H9 (cell line): ENCODE data around the gene RRAD. TPM values are rescaled to one million over a fixed set of nuclear protein-coding genes. Genes with fewer than 3 reads are reported as not detected.

Source experiments
- DNase-seq: peaks from one replicate; pipeline ENCODE4 v3.0.0-alpha.2; 2017
- H2AFZ ChIP-seq: one replicate; pipeline ENCODE4 v1.6.1; 2013; ENCODE audit warnings: mild to moderate bottlenecking, low read length, control low read depth, moderate library complexity
- H2AK5ac ChIP-seq: 2 replicates; pipeline ENCODE4 v1.6.1; 2013; ENCODE audit warnings: low read length, control low read depth, mixed read lengths; ENCODE audit not compliant: insufficient read length
- H2BK120ac ChIP-seq: one replicate; pipeline ENCODE4 v1.6.1; 2013; ENCODE audit warnings: low read depth, mild to moderate bottlenecking, low read length, control low read depth, inconsistent platforms; ENCODE audit not compliant: poor library complexity, severe bottlenecking
- H2BK12ac ChIP-seq: 2 replicates; pipeline ENCODE4 v1.6.1; 2013; ENCODE audit warnings: low read length, control low read depth, mixed read lengths, low read depth; ENCODE audit not compliant: insufficient read length
- H2BK15ac ChIP-seq: 2 replicates; pipeline ENCODE4 v1.6.1; 2013; ENCODE audit warnings: low read depth, low read length, control low read depth
- H2BK20ac ChIP-seq: one replicate; pipeline ENCODE4 v1.6.1; 2013; ENCODE audit warnings: low read depth, mild to moderate bottlenecking, low read length, control low read depth, inconsistent platforms; ENCODE audit not compliant: poor library complexity, severe bottlenecking
- H2BK5ac ChIP-seq: 2 replicates; pipeline ENCODE4 v1.6.1; 2013; ENCODE audit warnings: low read length, control low read depth, mixed read lengths; ENCODE audit not compliant: insufficient read length
- H3K14ac ChIP-seq: 2 replicates; pipeline ENCODE4 v1.6.1; 2013; ENCODE audit warnings: low read length, control low read depth; ENCODE audit not compliant: insufficient read depth
- H3K18ac ChIP-seq: 2 replicates; pipeline ENCODE4 v1.6.1; 2013; ENCODE audit warnings: low read depth, mild to moderate bottlenecking, mixed read lengths, low read length, control low read depth; ENCODE audit not compliant: insufficient read length
- H3K23ac ChIP-seq: 2 replicates; pipeline ENCODE4 v1.6.1; 2013; ENCODE audit warnings: low read length, control low read depth, mixed read lengths, low read depth; ENCODE audit not compliant: insufficient read length
- H3K23me2 ChIP-seq: 2 replicates; pipeline ENCODE4 v1.6.1; 2013; ENCODE audit warnings: low read depth, mild to moderate bottlenecking, mixed read lengths, low read length, control low read depth; ENCODE audit not compliant: insufficient read length, poor library complexity, severe bottlenecking
- H3K27ac ChIP-seq: 2 replicates; pipeline ENCODE4 v1.5.1; 2013; ENCODE audit warnings: low read length, control low read depth, mixed read lengths, low read depth; ENCODE audit not compliant: insufficient read length
- H3K27me3 ChIP-seq: 2 replicates; pipeline ENCODE4 v1.6.1; 2013; ENCODE audit warnings: low read length, control low read depth, inconsistent platforms; ENCODE audit not compliant: insufficient read depth
- H3K4ac ChIP-seq: 2 replicates; pipeline ENCODE4 v1.6.1; 2013; ENCODE audit warnings: low read depth, mild to moderate bottlenecking, control low read depth, inconsistent platforms, low read length, moderate library complexity
- H3K4me1 ChIP-seq: 2 replicates; pipeline ENCODE4 v1.6.1; 2013; ENCODE audit warnings: low read length, control low read depth, inconsistent platforms; ENCODE audit not compliant: insufficient read depth
- H3K4me2 ChIP-seq: 2 replicates; pipeline ENCODE4 v1.6.1; 2013; ENCODE audit warnings: low read length, control low read depth, mixed read lengths; ENCODE audit not compliant: insufficient read length, insufficient read depth
- H3K56ac ChIP-seq: 2 replicates; pipeline ENCODE4 v1.6.1; 2013; ENCODE audit warnings: low read depth, mild to moderate bottlenecking, mixed read lengths, low read length, control low read depth; ENCODE audit not compliant: insufficient read length
- H3K79me1 ChIP-seq: 2 replicates; pipeline ENCODE4 v1.6.1; 2013; ENCODE audit warnings: low read depth, mild to moderate bottlenecking, moderate library complexity, low read length, control low read depth, inconsistent platforms; ENCODE audit not compliant: insufficient read depth, poor library complexity, severe bottlenecking
- H3K79me2 ChIP-seq: 2 replicates; pipeline ENCODE4 v1.6.1; 2013; ENCODE audit warnings: low read length, control low read depth, inconsistent platforms; ENCODE audit not compliant: insufficient read depth
- H3K9ac ChIP-seq: 2 replicates; pipeline ENCODE4 v1.6.1; 2013; ENCODE audit warnings: low read length, control low read depth, mixed read lengths; ENCODE audit not compliant: insufficient read length; ENCODE audit errors: extremely low read depth
- H3K9me3 ChIP-seq: one replicate; pipeline ENCODE4 v1.6.1; 2013; ENCODE audit warnings: low read depth, low read length, inconsistent platforms; ENCODE audit not compliant: control insufficient read depth
- H3T11ph ChIP-seq: one replicate; pipeline ENCODE4 v1.6.1; 2013; ENCODE audit warnings: mild to moderate bottlenecking, low read length, control low read depth, inconsistent platforms
- H4K20me1 ChIP-seq: one replicate; pipeline ENCODE4 v1.6.1; 2013; ENCODE audit not compliant: control insufficient read depth, insufficient read length, insufficient read depth
- H4K5ac ChIP-seq: 2 replicates; pipeline ENCODE4 v1.6.1; 2013; ENCODE audit warnings: low read depth, mild to moderate bottlenecking, mixed read lengths, low read length, control low read depth; ENCODE audit not compliant: insufficient read length
- H4K8ac ChIP-seq: replicated peaks from 2 replicates; pipeline ENCODE4 v1.6.1; 2013; ENCODE audit warnings: low read length, control low read depth, mixed read lengths, low read depth; ENCODE audit not compliant: insufficient read length
- H4K91ac ChIP-seq: 2 replicates; pipeline ENCODE4 v1.6.1; 2013; ENCODE audit warnings: low read depth, mild to moderate bottlenecking, moderate library complexity, mixed read lengths, low read length, control low read depth; ENCODE audit not compliant: insufficient read length
- H3K27ac Mint-ChIP-seq, 3 experiments: 2 replicates in 2 of 3; 3 replicates in 1 of 3; pipeline ENCODE4 v1.8.0; 2020 to 2021; ENCODE audit warnings: mixed read lengths in 3 of 3, mild to moderate bottlenecking in 1 of 3, moderate library complexity in 1 of 3
- H3K27me3 Mint-ChIP-seq: 2 replicates; pipeline ENCODE4 v1.8.0; 2021; ENCODE audit warnings: low read depth, mild to moderate bottlenecking, moderate library complexity, mixed read lengths
- H3K36me3 Mint-ChIP-seq, 3 experiments: 2 replicates in 2 of 3; 3 replicates in 1 of 3; pipeline ENCODE4 v1.8.0; 2020 to 2021; ENCODE audit warnings: low read depth in 3 of 3, mixed read lengths in 3 of 3; ENCODE audit not compliant: insufficient read depth in 1 of 3
- H3K4me1 Mint-ChIP-seq, 2 experiments: 2 replicates each; pipeline ENCODE4 v1.8.0; 2020; ENCODE audit warnings: mixed read lengths in 2 of 2
- H3K4me3 Mint-ChIP-seq, 2 experiments: 2 replicates in 1 of 2; 3 replicates in 1 of 2; pipeline ENCODE4 v1.8.0; 2020 to 2021; ENCODE audit warnings: mild to moderate bottlenecking in 2 of 2, mixed read lengths in 2 of 2, moderate library complexity in 1 of 2
- H3K9me3 Mint-ChIP-seq, 2 experiments: 2 replicates in 1 of 2; 3 replicates in 1 of 2; pipeline ENCODE4 v1.8.0; 2020; ENCODE audit warnings: mild to moderate bottlenecking in 2 of 2, mixed read lengths in 2 of 2, moderate library complexity in 1 of 2
- CTCF ChIP-seq: fragments of 200-600 bp; sonication (generic); conservative IDR thresholded peaks from 3 replicates; pipeline ENCODE4 v1.8.0; 2021; ENCODE audit warnings: antibody characterized with exemption, mild to moderate bottlenecking
- WGBS: extraction: QIAGEN DNeasy Blood & Tissue Kit; methylation state at CpG from one replicate; pipeline ENCODE4 v1.1.7; 2013; ENCODE audit warnings: missing lambda C conversion rate, low lambda C conversion rate, mixed read lengths; ENCODE audit not compliant: insufficient read length; ENCODE audit errors: extremely low coverage; 5-methylcytosine and 5-hydroxymethylcytosine counted together
- total RNA-seq: library from RNA; stranded (reverse); gene quantifications from 2 replicates; pipeline ENCODE4 v1.2.1, GENCODE V29; 2021

Gene RRAD
- total RNA-seq, 1 experiment from 2014 or later: 0.72 TPM

GRCh38 chr16:66894055-66894454 lies 31.3 kb downstream of the RRAD start:
- Mint-ChIP-seq H3K36me3 (peaks cover 0 to 7% (median 4%) of the 10 kb centered on the region in 3 experiments; a peak in 2 of 7 replicates), H3K27ac (no peak overlapping the region), H3K4me1 (peaks cover 6 to 7% of the 10 kb centered on the region in 2 experiments), H3K4me3 (no peak overlapping the region), H3K27me3 (peaks cover 3% of the 10 kb centered on the region), H3K9me3 (no peaks in the 10 kb centered on the region)
- H3K9ac ChIP-seq: no peak overlapping the region
- H3K4ac ChIP-seq: no peak overlapping the region
- no peak overlapping the region for H3K4me2 ChIP-seq
- H3K23me2 ChIP-seq: no peaks in the 10 kb centered on the region
- no peak overlapping the region for H2BK15ac ChIP-seq
- TF ChIP-seq CTCF: no peak
- H3K79me2 ChIP-seq: no peaks in the 10 kb centered on the region
- H3K79me1 ChIP-seq: no peaks in the 10 kb centered on the region
- no peak overlapping the region for H4K91ac ChIP-seq
- no peak overlapping the region for H3T11ph ChIP-seq
- H4K8ac ChIP-seq: no peak overlapping the region
- no peak overlapping the region for H2BK5ac ChIP-seq
- no peaks in the 10 kb centered on the region for H3K4me1 ChIP-seq
- H2BK12ac ChIP-seq: no peak overlapping the region
- no peak overlapping the region for H3K56ac ChIP-seq
- no peak overlapping the region for H2BK120ac ChIP-seq
- H2BK20ac ChIP-seq: no peak overlapping the region
- H2AFZ ChIP-seq: no peak overlapping the region
- H3K9me3 ChIP-seq: no peaks in the 10 kb centered on the region
- DNase-seq: no peak
- H3K27ac ChIP-seq: no peak overlapping the region
- no CpG with 5 or more reads among the region's 2 CpGs for WGBS
- H3K14ac ChIP-seq: no peak overlapping the region
- no peak overlapping the region for H2AK5ac ChIP-seq
- H4K20me1 ChIP-seq: peaks cover 4% of the 10 kb centered on the region
- H4K5ac ChIP-seq: no peak overlapping the region
- H3K27me3 ChIP-seq: no peaks in the 10 kb centered on the region
- no peak overlapping the region for H3K18ac ChIP-seq
- H3K23ac ChIP-seq: no peak overlapping the region
